Activated CD4-positive, alpha-beta T cell treated with anti-CD3 and anti-CD28 coated beads, Interleukin-2, amount 10 ng/mL, durations not matched to agents 7 days and 5 days (primary cell): ENCODE results near the gene ZNF436. TPM values are rescaled to one million over a fixed set of nuclear protein-coding genes. Genes with fewer than 3 reads are reported as not detected.

Source experiments
- CTCF ChIA-PET: fragments of 350-600 bp; sonication (Branson Sonifier 250); formaldehyde crosslinking; loops from one replicate; lab custom pipeline; 2021; ENCODE audit warnings: antibody characterized with exemption; lab: Charles Lee
- POLR2A ChIA-PET: fragments of 350-600 bp; sonication (Branson Sonifier 250); formaldehyde crosslinking; loops from one replicate; lab custom pipeline; 2021; ENCODE audit warnings: antibody characterized with exemption; lab: Charles Lee
- DNase-seq: peaks from one replicate; pipeline ENCODE4 v3.0.0-alpha.2; 2020
- H3K27ac Mint-ChIP-seq: one replicate; pipeline ENCODE4 v1.8.0; 2021; ENCODE audit warnings: mild to moderate bottlenecking, moderate library complexity, mixed read lengths
- H3K27me3 Mint-ChIP-seq: one replicate; pipeline ENCODE4 v1.8.0; 2021; ENCODE audit warnings: mixed read lengths
- H3K36me3 Mint-ChIP-seq: one replicate; pipeline ENCODE4 v1.8.0; 2021; ENCODE audit warnings: low read depth, mixed read lengths
- H3K4me1 Mint-ChIP-seq: one replicate; pipeline ENCODE4 v1.8.0; 2021; ENCODE audit warnings: mixed read lengths
- H3K4me3 Mint-ChIP-seq: one replicate; pipeline ENCODE4 v1.8.0; 2021; ENCODE audit warnings: mild to moderate bottlenecking, moderate library complexity, mixed read lengths
- H3K9me3 Mint-ChIP-seq: one replicate; pipeline ENCODE4 v1.8.0; 2021; ENCODE audit warnings: mixed read lengths
- total RNA-seq, 2 experiments: library from RNA; stranded (reverse); gene quantifications; one replicate each; pipeline ENCODE4 v1.2.3, GENCODE V29; 2021

The ZNF436 gene
- total RNA-seq, 2 experiments from 2014 or later: 6.7 to 8.1 TPM

- Mint-ChIP-seq H3K27ac (peak overlapping the region; percentile 99), H3K9me3 (peaks cover 7% of the 10 kb centered on the region), H3K4me1 (peaks cover 36% of the 10 kb centered on the region), H3K4me3 (peak overlapping the region; percentile 95), H3K36me3 (peaks cover 24% of the 10 kb centered on the region), H3K27me3 (no peaks in the 10 kb centered on the region)
- ChIA-PET POLR2A (no interaction called here), CTCF (interaction anchor here (0.6 kb wide), 1 partner anchor 72 kb away, joined by 3 read pairs; no protein-coding TSS in a partner anchor)
- no peak for DNase-seq
Measured at GRCh38 chr1:23370330-23370708, 683 bp upstream of the ZNF436 start.

GRCh38 chr1:23368562-23369334, 888 bp downstream of the ZNF436 start:
- ChIA-PET CTCF (interaction anchor here (0.8 to 1.9 kb wide), 7 partner anchors 10 to 323 kb away, joined by 3 to 6 read pairs (median 4); partner anchors contain the start of genes HNRNPR and RPL11), POLR2A (interaction anchor here (1.3 kb wide), 1 partner anchor 24 kb away, joined by 17 read pairs; the partner anchor contains the start of gene HNRNPR)
- Mint-ChIP-seq H3K27ac (peak overlapping the region; percentile 99), H3K9me3 (peaks cover 14% of the 10 kb centered on the region), H3K4me3 (peak overlapping the region; percentile 95), H3K36me3 (peaks cover 36% of the 10 kb centered on the region), H3K4me1 (peaks cover 36% of the 10 kb centered on the region), H3K27me3 (no peaks in the 10 kb centered on the region)
- peak; percentile 90 for DNase-seq

GRCh38 chr1:23367791-23368561, 1.7 kb downstream of the ZNF436 start:
- Mint-ChIP-seq H3K36me3 (peaks cover 43% of the 10 kb centered on the region), H3K9me3 (peaks cover 20% of the 10 kb centered on the region), H3K4me3 (peak overlapping the region; percentile 95), H3K4me1 (peaks cover 36% of the 10 kb centered on the region), H3K27ac (peak overlapping the region; percentile 99), H3K27me3 (no peaks in the 10 kb centered on the region)
- peak; percentile 99 for DNase-seq
- CTCF ChIA-PET: interaction anchor here (0.8 to 1.9 kb wide), 8 partner anchors 10 to 324 kb away, joined by 3 to 6 read pairs (median 4); partner anchors contain the start of genes HNRNPR and RPL11
- POLR2A ChIA-PET: interaction anchor here (0.6 to 1.3 kb wide), 3 partner anchors 24 to 621 kb away, joined by 3 to 17 read pairs (median 6); partner anchors contain the start of gene HNRNPR

- peak; percentile 8 for DNase-seq
- Mint-ChIP-seq H3K27ac (peak overlapping the region; percentile 88), H3K4me3 (peak overlapping the region; percentile 95), H3K9me3 (peaks cover 25% of the 10 kb centered on the region), H3K27me3 (no peaks in the 10 kb centered on the region), H3K4me1 (peaks cover 36% of the 10 kb centered on the region), H3K36me3 (peaks cover 49% of the 10 kb centered on the region)
- POLR2A ChIA-PET: interaction anchor here (1.3 kb wide), 1 partner anchor 23 kb away, joined by 17 read pairs; the partner anchor contains the start of gene HNRNPR
- CTCF ChIA-PET: interaction anchor here (1.1 to 1.9 kb wide), 3 partner anchors 9 to 36 kb away, joined by 3 to 6 read pairs (median 5); no protein-coding TSS in a partner anchor
Measured at GRCh38 chr1:23367451-23367790, 2.2 kb downstream of the ZNF436 start.

GRCh38 chr1:23366598-23366997, 3.0 kb downstream of the ZNF436 start:
- CTCF ChIA-PET: interaction anchor here (0.8 kb wide), 1 partner anchor 23 kb away, joined by 3 read pairs; the partner anchor contains the start of gene HNRNPR
- peak overlapping the region; percentile 95 for H3K4me3 Mint-ChIP-seq

GRCh38 chr1:23366146-23366545, 3.5 kb downstream of the ZNF436 start:
- peak overlapping the region; percentile 95 for H3K4me3 Mint-ChIP-seq
- no peak for DNase-seq
- ChIA-PET CTCF (interaction anchor here (0.5 to 0.8 kb wide), 3 partner anchors 9 to 1085 kb away, joined by 3 to 4 read pairs (median 4); partner anchors contain the start of gene HNRNPR), POLR2A (no interaction called here)
- H3K27me3 Mint-ChIP-seq: no peaks in the 10 kb centered on the region
- H3K9me3 Mint-ChIP-seq: peaks cover 37% of the 10 kb centered on the region
- H3K4me1 Mint-ChIP-seq: peaks cover 35% of the 10 kb centered on the region
- H3K27ac Mint-ChIP-seq: no peak overlapping the region
- H3K36me3 Mint-ChIP-seq: peaks cover 60% of the 10 kb centered on the region

More at GRCh38 chr1:23366598-23366997, 3.0 kb downstream of the ZNF436 start:
- POLR2A ChIA-PET: no interaction called here
- H3K9me3 Mint-ChIP-seq: peaks cover 33% of the 10 kb centered on the region
- no peak overlapping the region for H3K27ac Mint-ChIP-seq
- H3K4me1 Mint-ChIP-seq: peaks cover 36% of the 10 kb centered on the region
- DNase-seq: no peak
- peaks cover 55% of the 10 kb centered on the region for H3K36me3 Mint-ChIP-seq
- no peaks in the 10 kb centered on the region for H3K27me3 Mint-ChIP-seq

- DNase-seq: no peak
- ChIA-PET CTCF (interaction anchor here (1.0 to 1.6 kb wide), 2 partner anchors 9 to 18 kb away, joined by 3 to 6 read pairs; partner anchors contain the start of gene HNRNPR), POLR2A (no interaction called here)
- Mint-ChIP-seq H3K9me3 (peaks cover 67% of the 10 kb centered on the region), H3K4me3 (no peak overlapping the region), H3K4me1 (peaks cover 12% of the 10 kb centered on the region), H3K27ac (no peak overlapping the region), H3K27me3 (no peaks in the 10 kb centered on the region), H3K36me3 (peaks cover 80% of the 10 kb centered on the region)
Measured at GRCh38 chr1:23362218-23362713, 7.4 kb downstream of the ZNF436 start.

GRCh38 chr1:23358310-23358875, 11.2 kb downstream of the ZNF436 start:
- ChIA-PET POLR2A (no interaction called here), CTCF (interaction anchor here (0.7 to 1.5 kb wide), 2 partner anchors 10 to 18 kb away, joined by 3 to 6 read pairs; no protein-coding TSS in a partner anchor)
- Mint-ChIP-seq H3K36me3 (peaks cover 53% of the 10 kb centered on the region), H3K9me3 (peaks cover 58% of the 10 kb centered on the region), H3K27me3 (no peaks in the 10 kb centered on the region), H3K4me1 (peaks cover 4% of the 10 kb centered on the region), H3K27ac (no peak overlapping the region), H3K4me3 (no peak overlapping the region)
- no peak for DNase-seq

GRCh38 chr1:23357138-23357908, 12.3 kb downstream of the ZNF436 start:
- Mint-ChIP-seq H3K36me3 (peaks cover 42% of the 10 kb centered on the region), H3K4me1 (peaks cover 4% of the 10 kb centered on the region), H3K9me3 (peaks cover 49% of the 10 kb centered on the region), H3K27me3 (peaks cover 2% of the 10 kb centered on the region), H3K27ac (no peak overlapping the region), H3K4me3 (no peak overlapping the region)
- ChIA-PET CTCF (interaction anchor here (1.0 to 1.5 kb wide), 2 partner anchors 8 to 11 kb away, joined by 4 to 6 read pairs; no protein-coding TSS in a partner anchor), POLR2A (no interaction called here)
- DNase-seq: no peak

GRCh38 chr1:23356471-23357137, 13.0 kb downstream of the ZNF436 start:
- CTCF ChIA-PET: interaction anchor here (0.5 to 1.0 kb wide), 2 partner anchors 9 to 40 kb away, joined by 3 to 4 read pairs; no protein-coding TSS in a partner anchor
- no peak for DNase-seq
- peaks cover 42% of the 10 kb centered on the region for H3K9me3 Mint-ChIP-seq
- peaks cover 2% of the 10 kb centered on the region for H3K27me3 Mint-ChIP-seq
- peaks cover 35% of the 10 kb centered on the region for H3K36me3 Mint-ChIP-seq
- no peak overlapping the region for H3K4me3 Mint-ChIP-seq
- H3K4me1 Mint-ChIP-seq: peaks cover 4% of the 10 kb centered on the region
- POLR2A ChIA-PET: no interaction called here
- H3K27ac Mint-ChIP-seq: no peak overlapping the region

- CTCF ChIA-PET: interaction anchor here (0.6 to 1.0 kb wide), 4 partner anchors 11 to 311 kb away, joined by 3 to 4 read pairs (median 4); no protein-coding TSS in a partner anchor
- Mint-ChIP-seq H3K27me3 (peaks cover 2% of the 10 kb centered on the region), H3K4me3 (no peak overlapping the region), H3K9me3 (peaks cover 19% of the 10 kb centered on the region), H3K36me3 (peaks cover 12% of the 10 kb centered on the region), H3K27ac (no peak overlapping the region), H3K4me1 (peaks cover 4% of the 10 kb centered on the region)
- POLR2A ChIA-PET: interaction anchor here (0.6 kb wide), 1 partner anchor 298 kb away, joined by 12 read pairs; no protein-coding TSS in a partner anchor
- DNase-seq: no peak
Measured at GRCh38 chr1:23354245-23354644, 15.4 kb downstream of the ZNF436 start.
